Activated T-helper 9 cell treated with anti-CD3 and anti-CD28 coated beads, Interleukin-2, amount 50 U/mL, for 16 hours (primary cell): ENCODE data around the gene MBP.

Source experiments
- DNase-seq: peaks from one replicate; pipeline ENCODE4 v3.0.0-alpha.2; 2020; ENCODE audit warnings: low read depth

MBP gene

DNA sequence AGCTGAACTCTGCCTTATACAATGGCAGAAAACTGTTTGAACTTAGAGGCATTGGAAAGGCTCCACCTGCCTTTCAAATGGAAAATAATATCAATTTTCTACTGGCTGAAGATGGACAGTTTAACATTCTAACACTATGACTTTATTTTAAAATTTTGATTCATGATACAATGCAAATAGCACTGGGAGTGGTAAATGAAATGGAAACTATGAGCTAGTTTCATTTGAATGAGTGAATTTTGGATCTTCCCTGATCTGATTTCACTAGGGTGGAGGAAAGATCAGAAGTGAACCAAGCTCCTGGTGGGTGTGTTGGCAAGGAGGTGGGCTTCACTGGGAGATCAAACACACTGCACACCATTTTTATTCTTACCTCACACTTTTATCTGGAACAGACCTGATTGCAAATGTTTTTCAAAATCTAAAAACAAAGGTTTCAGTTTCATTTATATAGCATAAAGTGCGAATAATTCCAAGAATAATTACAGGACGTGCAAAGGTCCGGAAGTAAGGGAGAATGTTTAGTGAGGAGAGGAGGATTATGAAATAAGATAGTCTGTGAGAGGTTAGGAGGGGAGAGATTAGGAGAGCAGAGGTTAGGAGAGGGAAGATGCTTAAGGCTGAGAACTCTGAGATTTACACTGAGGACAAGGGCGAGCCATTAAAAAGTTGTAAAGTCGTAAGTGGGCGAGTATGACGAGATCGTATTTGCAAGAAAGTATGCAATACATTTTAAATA, 18.6 kb upstream of the MBP start:
- no peak for DNase-seq

GRCh38 chr18:77150588-77150987, 18.0 kb upstream of the MBP start:
- DNase-seq = no peak

DNA sequence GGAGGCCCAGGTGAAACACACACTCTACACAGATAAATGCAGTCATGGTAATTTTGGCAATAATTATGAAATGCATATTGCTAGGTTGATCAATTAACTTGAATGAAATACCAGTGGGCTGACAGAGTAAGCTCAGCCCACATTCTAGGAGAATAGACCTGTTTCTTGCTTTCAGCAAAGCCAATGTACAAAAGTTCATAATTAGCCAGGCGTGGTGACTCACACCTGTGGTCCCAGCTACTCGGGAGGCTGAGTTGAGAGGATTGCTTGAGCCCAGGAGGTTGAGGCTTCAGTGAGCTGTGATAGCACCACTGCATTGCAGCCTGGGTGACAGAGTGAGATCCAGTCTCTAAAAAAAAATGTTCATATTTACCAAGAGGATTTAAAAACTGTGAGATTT, 15.7 kb upstream of the MBP start:
- DNase-seq = no peak

- DNase-seq = no peak
Measured at GRCh38 chr18:77147418-77147852, 14.9 kb upstream of the MBP start.

- DNase-seq = no peak
Measured at GRCh38 chr18:77146249-77147080, 13.9 kb upstream of the MBP start.

DNA sequence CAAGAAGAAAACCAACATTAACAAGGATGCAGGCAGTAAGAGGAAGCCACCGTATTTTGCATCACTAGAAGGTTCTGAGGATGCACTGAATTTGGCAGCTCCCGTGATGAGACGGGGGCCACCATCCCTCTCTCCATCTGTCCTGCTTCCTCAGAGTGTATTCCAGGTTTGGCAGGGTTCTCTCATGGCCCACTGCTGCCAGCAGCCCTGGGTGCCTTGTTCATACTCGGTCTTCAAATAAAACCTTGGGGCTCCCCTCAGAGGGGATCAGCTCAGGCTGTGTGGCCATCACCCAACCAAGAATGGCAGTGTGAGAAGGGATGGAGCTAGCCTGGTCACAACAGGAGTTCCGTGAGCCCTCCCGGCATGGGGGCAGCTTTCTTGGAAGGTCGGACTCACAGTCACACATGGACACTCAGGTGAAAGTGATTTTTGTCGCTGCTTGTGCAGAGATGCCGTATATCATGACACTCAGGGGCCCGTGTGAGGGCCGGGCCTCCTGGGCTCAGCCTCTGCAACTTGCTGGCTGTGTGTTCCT, 12.8 kb upstream of the MBP start:
- DNase-seq = no peak

DNA sequence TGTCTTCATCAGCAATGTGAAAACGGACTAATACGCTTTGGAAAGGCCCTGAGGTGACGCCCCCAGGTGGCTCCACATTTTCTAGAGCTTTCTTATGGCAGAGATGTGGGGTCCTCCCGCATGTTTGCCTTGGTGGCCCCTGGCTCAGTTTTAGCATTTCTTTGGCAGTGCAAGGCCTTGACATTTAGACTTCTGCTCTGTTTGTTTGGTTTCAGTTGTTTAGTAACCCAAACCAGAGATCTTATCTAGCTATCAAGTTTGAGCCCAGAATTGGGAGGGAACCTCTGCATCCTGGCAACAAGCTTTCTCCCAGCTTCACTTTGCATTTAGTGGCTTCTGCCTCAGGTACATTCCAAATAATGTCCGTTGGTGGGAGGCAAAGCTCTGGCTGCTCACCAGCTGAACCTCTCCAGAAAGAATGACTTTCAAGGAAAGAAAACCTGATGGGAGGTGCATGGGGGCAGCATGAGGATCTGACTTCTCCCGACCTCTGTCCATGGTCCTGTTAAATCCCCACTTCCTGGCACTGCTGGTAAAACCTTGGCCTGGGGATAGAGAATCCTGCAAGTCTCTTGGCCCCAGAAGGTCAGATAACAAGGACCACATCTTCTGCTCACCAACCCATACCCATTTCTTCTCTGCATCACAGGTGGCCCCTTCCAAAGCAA, 12.0 kb upstream of the MBP start:
- no peak for DNase-seq

DNA sequence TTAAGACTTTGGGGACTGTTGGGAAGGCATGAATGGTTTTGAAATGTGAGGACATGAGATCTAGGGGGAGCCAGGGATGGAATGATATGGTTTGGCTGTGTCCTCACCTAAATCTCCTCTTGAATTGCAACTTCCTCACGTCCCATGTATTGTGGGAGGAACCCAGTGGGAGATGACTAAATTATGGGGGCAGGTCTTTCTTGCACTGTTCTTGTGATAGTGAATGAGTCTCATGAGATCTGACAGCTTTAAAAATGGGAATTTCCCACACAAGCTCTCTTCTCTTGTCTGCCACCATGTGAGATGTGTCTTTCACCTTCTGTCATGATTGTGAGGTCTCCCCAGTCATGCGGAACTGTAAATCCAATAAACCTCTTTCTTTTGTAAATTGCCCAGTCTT, 11.5 kb upstream of the MBP start:
- DNase-seq = no peak

DNA sequence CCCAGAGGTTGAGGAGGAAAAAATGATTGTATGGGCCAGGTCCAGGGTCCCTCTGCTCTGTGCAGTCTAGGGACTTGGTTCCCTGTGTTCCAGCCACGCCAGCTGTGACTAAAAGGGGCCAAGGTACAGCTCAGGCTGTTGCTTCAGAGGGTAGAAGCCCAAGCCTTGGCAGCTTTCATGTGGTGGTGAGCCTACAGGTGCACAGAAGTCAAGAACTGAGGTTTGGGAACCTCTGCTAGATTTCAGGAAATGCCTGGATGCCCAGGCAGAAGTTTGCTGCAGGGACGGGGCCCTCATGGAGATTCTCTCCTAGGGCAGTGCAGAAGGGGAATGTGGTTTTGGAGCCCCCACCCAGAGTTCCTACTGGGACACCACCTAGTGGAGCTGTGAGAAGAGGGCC, 10.6 kb upstream of the MBP start:
- no peak for DNase-seq

GRCh38 chr18:77141401-77142118, 9.0 kb upstream of the MBP start:
- no peak for DNase-seq

DNA sequence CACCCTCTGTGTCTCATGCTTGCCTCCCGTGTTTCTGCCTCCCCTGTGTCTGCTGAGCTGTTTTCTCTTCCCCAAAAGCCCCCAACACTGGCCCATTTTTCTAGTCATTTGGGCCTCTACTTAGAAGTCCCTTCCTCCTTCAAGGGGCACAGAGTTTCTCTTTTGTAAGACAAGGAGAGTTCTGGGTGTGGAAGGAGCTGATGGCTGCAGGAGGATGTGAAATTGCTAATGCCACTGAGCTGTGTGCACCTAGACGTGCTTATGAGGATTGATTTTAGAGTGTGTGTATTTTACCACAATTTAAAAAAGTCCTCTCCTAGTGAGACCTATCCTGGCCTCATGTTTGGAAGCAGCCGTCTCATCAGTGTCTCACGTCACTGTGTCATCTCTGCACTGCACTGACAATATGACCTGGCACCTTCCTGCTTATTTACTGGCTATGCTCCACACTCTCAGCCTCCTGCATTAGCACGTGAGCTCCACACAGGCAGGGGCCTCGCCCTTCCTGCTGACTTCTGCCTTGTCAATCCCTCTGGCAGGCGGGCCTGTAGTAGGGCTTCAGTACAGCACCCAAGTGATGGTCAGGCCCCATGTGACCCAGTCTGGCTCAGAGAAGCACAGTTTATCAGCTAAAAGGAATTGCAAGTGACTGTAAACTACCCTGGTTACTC, 8.0 kb upstream of the MBP start:
- no peak for DNase-seq

- DNase-seq = no peak
Measured at GRCh38 chr18:77140030-77140429, 7.4 kb upstream of the MBP start.

- no peak for DNase-seq
Measured at GRCh38 chr18:77139619-77140018, 7.0 kb upstream of the MBP start.

- DNase-seq = no peak
Measured at GRCh38 chr18:77138270-77138669, 5.7 kb upstream of the MBP start.

DNA sequence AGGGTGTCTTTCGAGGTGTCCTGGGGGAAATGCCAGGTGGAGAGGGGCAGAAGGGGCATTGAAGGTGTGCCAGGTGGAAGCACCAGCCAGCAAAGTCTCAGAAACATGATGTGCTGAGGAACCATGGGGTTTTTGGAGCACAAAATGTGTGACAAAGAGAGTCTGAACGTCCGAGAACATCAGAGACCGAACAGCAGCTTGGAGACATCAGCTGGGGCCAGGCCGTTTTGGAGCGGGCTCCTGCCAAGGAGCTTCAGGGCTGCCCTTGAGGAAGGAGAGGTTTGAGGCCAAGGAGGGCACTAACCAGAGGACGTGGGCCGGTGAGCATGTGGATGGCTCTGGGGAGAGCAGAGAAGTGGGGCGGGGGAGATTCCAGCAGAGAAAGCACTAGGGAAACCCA, 5.3 kb upstream of the MBP start:
- no peak for DNase-seq

- no peak for DNase-seq
Measured at GRCh38 chr18:77136871-77137665, 4.5 kb upstream of the MBP start.

DNA sequence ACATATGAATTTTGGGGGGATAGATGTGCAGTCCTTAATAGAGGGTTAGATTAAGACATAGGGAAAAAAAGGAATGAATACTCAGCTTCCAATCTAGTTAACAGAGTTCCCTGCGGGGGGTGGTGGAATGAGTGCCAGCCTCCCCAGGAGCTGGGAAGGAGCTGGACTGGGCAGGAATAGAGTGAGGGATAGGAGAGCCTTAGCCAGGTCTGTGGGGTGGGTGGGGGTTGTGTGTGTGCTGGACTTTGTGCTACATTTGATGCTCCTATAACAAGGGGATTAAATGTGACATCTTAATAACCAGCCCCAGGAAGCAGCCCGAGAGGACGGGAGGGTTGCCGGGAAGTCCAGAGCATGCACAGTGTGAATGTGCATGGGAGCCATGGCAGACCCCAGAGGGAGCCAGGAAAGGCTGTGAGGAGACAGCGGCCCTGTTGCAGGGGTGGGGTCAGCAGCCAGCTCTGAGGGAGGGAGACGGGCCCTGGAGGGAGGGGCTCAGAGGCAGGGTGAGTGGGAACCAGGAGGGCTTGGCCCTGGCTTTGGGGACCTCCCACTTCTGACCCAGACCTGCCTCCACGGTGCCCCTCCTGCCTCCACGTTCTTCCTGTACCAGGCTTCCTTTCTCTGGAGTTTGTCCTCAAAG, 3.6 kb upstream of the MBP start:
- no peak for DNase-seq

- no peak for DNase-seq
Measured at GRCh38 chr18:77135339-77136075, 2.9 kb upstream of the MBP start.

GRCh38 chr18:77134611-77135010, 2.0 kb upstream of the MBP start:
- DNase-seq = no peak
